ENCODE results near the gene AKAP6.

- TF ChIP-seq CTCF (IDR thresholded peaks at IDR 0.05) (no peak), POLR2A (IDR thresholded peaks at IDR 0.05) (no peak), POLR2AphosphoS5 (IDR thresholded peaks at IDR 0.05) (no peak)
Observed at GRCh38 chr14:32835924-32836323, 506.8 kb downstream of the AKAP6 start.
